ENCODE measurements around the gene ALLC. TPM values are rescaled to one million over a fixed set of nuclear protein-coding genes. Genes with fewer than 3 reads are reported as not detected.

Gene ALLC
- total RNA-seq, 1 donor from 2014 or later: not detected

DNA sequence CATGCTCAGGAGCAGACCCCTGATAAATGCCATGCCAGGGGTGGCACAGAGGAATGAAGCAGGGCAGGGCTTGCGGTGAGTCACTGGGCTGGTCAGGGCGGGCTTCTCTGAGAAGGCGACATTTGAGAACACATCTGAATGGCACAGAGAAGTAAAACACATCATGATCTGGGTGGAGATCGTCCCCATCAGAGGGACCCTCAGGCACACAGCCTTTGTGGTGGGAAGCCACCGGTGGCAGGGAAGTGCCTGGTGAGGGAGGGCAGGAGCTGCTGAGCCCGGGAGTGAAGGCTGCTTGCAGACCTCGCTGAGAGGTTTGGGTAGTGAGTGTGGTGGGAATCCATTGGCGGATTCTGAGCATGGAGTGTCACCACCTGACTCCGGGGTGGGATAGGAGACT, 89.8 kb downstream of the ALLC start:
- H3K4me1 ChIP-seq: no peaks in the 10 kb centered on the region
- H3K9me3 ChIP-seq (replicated peaks): no peaks in the 10 kb centered on the region
- no peak overlapping the region for H3K27ac ChIP-seq (replicated peaks)
- intact Hi-C loops (cut with micrococcal nuclease): no loop called here
- no peaks in the 10 kb centered on the region for H3K36me3 ChIP-seq
- H3K4me3 ChIP-seq: no peak overlapping the region
- TF ChIP-seq, protein P1, sequence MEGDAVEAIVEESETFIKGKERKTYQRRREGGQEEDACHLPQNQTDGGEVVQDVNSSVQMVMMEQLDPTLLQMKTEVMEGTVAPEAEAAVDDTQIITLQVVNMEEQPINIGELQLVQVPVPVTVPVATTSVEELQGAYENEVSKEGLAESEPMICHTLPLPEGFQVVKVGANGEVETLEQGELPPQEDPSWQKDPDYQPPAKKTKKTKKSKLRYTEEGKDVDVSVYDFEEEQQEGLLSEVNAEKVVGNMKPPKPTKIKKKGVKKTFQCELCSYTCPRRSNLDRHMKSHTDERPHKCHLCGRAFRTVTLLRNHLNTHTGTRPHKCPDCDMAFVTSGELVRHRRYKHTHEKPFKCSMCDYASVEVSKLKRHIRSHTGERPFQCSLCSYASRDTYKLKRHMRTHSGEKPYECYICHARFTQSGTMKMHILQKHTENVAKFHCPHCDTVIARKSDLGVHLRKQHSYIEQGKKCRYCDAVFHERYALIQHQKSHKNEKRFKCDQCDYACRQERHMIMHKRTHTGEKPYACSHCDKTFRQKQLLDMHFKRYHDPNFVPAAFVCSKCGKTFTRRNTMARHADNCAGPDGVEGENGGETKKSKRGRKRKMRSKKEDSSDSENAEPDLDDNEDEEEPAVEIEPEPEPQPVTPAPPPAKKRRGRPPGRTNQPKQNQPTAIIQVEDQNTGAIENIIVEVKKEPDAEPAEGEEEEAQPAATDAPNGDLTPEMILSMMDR (IDR thresholded peaks at IDR 0.05; ENCODE audit: borderline replicate concordance): no peak
- no peak for DNase-seq
- H3K27me3 ChIP-seq (ENCODE audit: low read depth): peaks cover 47% of the 10 kb centered on the region

DNA sequence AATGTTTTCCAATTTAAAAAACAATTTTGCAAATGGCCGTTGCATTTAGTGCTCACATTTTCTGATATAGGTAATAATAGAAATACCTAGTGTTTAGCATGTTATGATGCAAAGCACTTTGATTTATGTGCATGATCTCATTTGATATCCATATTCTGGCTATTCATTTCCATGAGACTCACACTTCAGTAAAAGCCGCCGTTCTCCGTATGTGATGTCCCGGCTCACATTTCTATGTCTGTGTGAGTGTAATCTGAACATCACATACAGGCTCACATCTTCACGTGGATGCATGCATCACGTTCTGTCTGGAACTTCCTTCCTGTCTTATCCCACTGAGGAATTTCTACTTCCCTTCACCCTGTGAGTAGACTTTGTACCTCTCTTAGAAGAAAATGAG, 91.2 kb downstream of the ALLC start:
- TF ChIP-seq, protein P1 (IDR thresholded peaks at IDR 0.05; ENCODE audit: borderline replicate concordance): no peak
- no peaks in the 10 kb centered on the region for H3K4me1 ChIP-seq
- intact Hi-C loops (cut with micrococcal nuclease): no loop called here
- H3K36me3 ChIP-seq: no peaks in the 10 kb centered on the region
- H3K27ac ChIP-seq (replicated peaks): no peak overlapping the region
- DNase-seq: no peak
- no peaks in the 10 kb centered on the region for H3K9me3 ChIP-seq (replicated peaks)
- no peak overlapping the region for H3K4me3 ChIP-seq
- H3K27me3 ChIP-seq (ENCODE audit: low read depth): peaks cover 61% of the 10 kb centered on the region

DNA sequence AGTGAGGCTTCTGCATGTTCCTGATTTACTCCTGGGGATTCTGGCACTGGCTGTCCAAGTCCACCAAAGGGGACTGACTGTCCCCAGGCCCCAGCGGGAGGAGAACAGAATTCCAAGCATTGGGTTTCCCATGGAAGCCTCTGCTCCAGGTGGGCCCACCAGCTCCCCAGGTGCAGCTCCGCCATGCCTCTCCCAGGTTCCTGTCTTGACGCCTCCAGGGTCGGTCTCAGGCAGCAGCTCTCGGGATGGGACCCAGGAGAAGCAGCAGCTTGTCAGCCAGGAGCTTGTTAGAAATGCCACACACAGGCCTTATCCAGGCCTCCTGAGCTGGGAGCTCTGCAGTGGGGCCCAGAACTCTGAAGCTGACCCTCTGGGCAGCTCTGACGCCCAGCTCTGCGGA, 93.3 kb downstream of the ALLC start:
- TF ChIP-seq, protein P1 (IDR thresholded peaks at IDR 0.05; ENCODE audit: borderline replicate concordance): no peak
- H3K36me3 ChIP-seq: no peaks in the 10 kb centered on the region
- intact Hi-C loops (cut with micrococcal nuclease): no loop called here
- no peak for DNase-seq
- no peaks in the 10 kb centered on the region for H3K9me3 ChIP-seq (replicated peaks)
- H3K4me1 ChIP-seq: no peaks in the 10 kb centered on the region
- no peak overlapping the region for H3K27ac ChIP-seq (replicated peaks)
- peaks cover 63% of the 10 kb centered on the region for H3K27me3 ChIP-seq (ENCODE audit: low read depth)
- no peak overlapping the region for H3K4me3 ChIP-seq

DNA sequence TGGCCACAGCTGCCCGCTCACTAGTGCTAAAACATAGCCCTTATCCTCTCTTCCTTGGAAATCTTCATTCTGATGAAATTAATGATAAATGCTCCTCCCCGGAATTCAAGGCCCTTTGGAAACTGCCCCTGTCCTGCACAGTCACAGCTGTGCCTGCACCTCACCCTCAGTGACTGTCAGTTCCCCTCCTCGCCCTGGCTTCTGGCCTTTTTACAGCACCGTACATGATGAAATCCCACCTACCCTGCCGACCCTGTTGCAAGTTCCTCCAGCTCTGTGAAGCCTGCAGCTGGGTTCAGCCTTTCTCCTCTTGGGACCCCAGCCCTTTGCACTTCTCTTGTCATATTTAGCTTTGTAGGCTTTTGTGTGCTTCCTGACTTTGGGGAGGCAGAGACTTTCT, 93.8 kb downstream of the ALLC start:
- intact Hi-C loops (cut with micrococcal nuclease): no loop called here
- Histone ChIP-seq H3K9me3 (replicated peaks) (no peaks in the 10 kb centered on the region), H3K27ac (replicated peaks) (no peak overlapping the region), H3K4me3 (no peak overlapping the region), H3K36me3 (no peaks in the 10 kb centered on the region), H3K4me1 (no peaks in the 10 kb centered on the region), H3K27me3 (ENCODE audit: low read depth) (peaks cover 62% of the 10 kb centered on the region)
- DNase-seq: no peak
- TF ChIP-seq, protein P1 (IDR thresholded peaks at IDR 0.05; ENCODE audit: borderline replicate concordance): no peak

Other genes with a start within 250 kb of the ALLC start
- 195 TPM for gene ADI1, start 138.7 kb upstream of the ALLC start, total RNA-seq
- 20.9 TPM for gene RNASEH1, start 99.9 kb upstream of the ALLC start, total RNA-seq
- gene RPS7, start 82.9 kb upstream of the ALLC start, total RNA-seq: 583 TPM
- gene COLEC11, start 63.1 kb upstream of the ALLC start, total RNA-seq: 4.9 TPM
- not detected for gene DCDC2C, start 45.4 kb downstream of the ALLC start, total RNA-seq